Daoy (cell line): ENCODE results near the gene OR5AU1. TPM values are rescaled to one million over a fixed set of nuclear protein-coding genes. Genes with fewer than 3 reads are reported as not detected.
A peak's percentile ranks its signal among the peaks of the same experiment; 100 is the strongest.

Experiments used
- DNase-seq: peaks from one replicate; pipeline ENCODE4 v3.0.0-alpha.2; 2015; ENCODE audit warnings: low read depth
- total RNA-seq: library from RNA; depleted of rRNA; stranded (reverse); fragments of >200 nt; shearing (Covaris generic); gene quantifications from 2 replicates; pipeline ENCODE4 v1.2.3, GENCODE V29; 2014; rRNA removed

Gene OR5AU1
- total RNA-seq = not detected in 2 replicates

DNA sequence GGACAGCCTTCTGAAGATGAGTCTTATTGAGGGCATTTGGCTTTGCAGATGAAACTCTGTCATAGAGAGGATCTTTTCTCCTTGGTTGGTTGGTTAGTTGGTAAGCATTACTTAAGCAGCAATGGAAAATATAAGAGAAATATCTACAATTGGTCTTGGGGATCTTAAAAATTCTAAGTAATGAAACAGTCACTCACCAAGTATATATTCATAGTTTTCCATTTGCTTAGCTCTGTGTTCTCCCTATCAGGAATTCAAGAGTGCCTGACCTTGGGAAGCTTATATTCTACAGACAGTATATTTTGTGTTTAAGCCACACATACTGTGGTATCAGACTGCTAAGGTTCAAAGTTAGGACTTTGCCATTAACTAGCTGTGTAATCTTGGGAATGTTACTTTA, at the start of gene OR5AU1:
TSS of gene OR5AU1 (minus strand) at position 101 of the 400 bp plus-strand sequence. CDS start 191 bp downstream, outside the sequence.
- DNase-seq = no peak

DNA sequence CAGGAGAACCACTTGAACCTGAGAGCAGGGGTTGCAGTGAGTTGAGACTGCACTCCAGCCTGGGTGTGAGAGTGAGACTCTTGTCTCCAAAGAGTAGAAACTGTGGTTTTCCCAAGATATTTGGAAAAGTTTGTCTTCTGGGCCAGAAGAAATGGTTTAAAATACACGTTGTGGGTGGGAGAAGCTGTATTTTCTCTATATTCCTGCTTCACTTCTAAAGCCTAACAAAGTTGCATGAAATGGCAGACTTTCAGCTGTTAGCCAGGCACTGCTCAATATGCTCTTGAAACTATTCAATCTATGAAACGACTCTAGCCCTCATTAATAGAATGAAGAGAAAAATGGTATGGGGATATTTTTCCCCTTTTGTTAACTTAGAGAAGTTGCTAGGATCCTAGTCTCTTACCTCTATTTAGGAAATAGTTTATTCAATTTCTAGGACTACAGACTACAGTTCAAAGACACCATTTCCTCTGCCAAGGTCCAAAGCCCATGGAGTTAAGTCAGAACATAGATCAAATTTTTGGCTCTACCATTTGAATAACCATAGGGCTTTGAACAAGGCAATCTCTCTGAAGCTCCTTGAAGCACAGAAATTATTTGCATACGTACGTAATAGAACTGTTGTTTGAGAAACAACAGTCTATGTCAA, 49.3 kb upstream of the OR5AU1 start:
- no peak for DNase-seq

DNA sequence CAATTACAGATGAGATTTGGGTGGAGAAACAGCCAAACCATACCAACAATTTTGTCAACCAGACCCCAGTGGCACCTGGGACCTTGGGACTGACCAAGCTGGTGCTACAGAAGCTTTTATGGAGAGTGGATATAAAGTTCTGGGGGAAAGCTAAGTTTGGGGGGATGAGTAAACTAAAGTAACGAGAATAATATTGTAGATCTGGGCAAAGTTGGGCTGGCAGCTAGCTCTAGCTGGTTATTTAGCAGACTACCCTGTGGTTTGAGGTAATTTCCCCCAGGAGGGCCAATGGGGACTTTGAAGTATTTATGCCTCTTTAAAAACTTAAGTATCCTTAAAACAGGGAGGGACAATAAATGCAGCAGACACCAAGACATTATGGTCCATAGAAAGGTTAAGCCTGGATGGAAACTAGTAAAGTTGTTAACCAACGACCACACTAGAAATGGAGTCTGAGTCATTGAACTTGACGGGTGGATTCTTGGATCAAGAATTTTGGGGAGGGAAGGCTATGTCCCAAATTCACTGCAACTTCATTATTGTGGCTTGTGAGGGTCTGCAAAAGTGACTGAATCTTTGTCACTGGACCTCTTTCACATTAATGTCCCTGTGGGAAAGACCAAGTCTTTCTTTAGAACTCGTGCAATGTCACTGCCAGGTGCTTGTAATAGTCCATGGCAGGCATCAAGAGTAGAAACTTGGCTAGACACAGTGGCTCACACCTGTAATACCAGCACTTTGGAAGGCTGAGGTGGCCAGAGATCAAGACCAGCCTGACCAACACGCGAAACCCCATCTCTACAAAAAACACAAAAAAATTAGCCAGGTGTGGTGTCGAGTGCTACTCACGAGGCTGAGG, 48.5 kb upstream of the OR5AU1 start:
- no peak for DNase-seq

DNA sequence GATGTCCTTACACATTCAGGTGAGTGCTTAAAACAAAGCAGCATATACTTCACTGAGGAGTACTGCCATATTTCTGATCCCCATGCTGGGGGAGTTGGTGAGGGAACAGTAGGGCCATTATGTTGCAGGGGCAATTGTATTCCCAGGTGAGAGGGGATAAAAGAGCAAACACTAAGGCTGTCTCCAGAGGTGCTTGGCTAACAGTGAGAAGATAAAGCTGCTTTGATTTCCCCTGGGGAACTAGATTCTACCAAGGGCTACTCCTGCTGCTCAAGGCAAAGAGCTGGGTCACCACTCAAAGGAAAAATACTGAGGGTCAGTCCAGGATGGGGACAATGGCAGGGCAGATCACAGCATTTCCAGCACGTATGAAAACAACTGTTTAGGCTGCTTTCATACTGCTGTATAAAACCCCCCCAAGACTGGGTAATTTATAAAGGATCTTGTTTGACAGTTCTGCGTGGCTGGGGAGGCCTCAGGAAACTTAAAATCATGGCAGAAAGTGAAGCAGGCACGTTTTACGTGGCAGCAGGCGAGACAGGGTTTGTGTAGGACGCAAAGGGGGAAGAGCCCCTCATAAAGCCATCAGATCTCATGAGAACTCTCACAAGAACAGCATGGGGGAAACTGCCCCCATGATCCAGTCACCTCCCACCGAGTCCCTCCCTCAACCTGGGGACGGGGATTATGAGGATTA, 47.8 kb upstream of the OR5AU1 start:
- DNase-seq = no peak

DNA sequence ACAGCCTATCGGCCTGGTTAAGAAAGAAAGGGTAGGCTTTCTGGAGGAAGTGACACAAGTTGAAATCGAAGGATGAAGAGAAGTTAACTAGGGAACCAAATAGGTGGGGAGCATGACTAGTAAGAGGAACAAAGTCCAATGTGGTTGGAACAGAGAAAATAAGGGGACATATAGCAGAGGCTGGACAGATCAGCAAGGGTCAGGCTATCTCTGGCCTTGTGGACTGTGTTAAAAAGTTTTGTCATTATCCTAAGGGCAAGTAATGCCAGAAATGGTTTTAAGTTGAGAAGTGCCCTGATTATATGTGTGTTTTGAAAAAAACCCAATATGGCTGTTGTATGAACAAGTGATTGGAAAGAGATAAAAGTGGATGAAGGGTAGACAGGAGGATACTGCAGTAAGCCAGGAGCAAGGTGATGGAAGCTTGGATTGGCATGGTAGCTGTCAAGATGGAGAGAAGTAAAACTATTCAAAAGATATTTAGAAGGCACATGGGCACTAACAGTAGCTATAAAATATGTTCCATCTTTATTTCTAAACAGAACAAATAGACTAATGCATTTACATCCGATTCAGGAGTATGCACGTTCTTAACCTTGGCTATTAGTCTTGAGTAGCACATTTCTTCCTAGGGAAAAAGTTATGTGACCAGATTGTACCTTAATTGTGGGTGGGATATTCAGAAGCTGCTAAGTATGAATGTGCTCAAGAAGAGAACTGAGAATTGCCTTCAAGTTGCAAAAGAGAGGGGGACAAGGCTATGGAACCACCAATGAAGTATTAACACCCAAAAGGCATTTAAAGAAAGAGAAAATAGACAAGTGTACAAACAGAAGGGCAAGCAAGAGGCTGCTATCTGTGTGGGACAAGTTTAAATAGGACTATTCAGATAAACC, 46.8 kb upstream of the OR5AU1 start:
- no peak for DNase-seq

DNA sequence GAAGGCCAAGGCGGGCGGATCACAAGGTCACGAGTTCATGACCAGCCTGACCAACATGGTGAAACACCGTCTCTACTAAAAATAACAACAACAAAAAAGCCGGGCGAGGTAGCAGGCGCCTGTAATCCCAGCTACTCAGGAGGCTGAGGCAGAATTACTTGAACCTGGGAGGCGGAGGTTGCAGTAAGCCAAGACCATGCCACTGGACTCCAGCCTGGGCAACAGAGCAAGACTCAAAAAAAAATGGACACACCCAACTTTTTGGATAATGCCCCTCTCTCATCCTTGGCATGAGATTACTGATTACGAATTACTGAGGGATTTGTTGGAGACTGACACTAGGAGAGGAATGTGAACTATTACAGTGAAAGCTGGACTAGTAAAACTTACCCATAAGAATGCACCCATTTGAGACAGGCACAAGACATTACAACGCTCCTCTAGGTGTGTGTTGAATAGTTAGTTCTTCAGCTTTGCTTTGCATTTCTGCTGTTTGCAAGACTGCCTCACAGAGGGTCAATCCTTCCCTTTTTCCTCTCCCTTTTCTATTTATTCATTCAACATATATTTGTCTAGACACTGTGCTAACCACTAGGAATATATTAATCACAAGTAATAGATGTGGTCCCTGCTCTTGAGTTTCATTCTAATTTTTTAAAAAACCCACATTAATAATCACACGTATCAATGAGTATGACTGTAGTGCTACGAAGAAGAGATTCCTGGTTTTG, 46.0 kb upstream of the OR5AU1 start:
- DNase-seq = no peak

DNA sequence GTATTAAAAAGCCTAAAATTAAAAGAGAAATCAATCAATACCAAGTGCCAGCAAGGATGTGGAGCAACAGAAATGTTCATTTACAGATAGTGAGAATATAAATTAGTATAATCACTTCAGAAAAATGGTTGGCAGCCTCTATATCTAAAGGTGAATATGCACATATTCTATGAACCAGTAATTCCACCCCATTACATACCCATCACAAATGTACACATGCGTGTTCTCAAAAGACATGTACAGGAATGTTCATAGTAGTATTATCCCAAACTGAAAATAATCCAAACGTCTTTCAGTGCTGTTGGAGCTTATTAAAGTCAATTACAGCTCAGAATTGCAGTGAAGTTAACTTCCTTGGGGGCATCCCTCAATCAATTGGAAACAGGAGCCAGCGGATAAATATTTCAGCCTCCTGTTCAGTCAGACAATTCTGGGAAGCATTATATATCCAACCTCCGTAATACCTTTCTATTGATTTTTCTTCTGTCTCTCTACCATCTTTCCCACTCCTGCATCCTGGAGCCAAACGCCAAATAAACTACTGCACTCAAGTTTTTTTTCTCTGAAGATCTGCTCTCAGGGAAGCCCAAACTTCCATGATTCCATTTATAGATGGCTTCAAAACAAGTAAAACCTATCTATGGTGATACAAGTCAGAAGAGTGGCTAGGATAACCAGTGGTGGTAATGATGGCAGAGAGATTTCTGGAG, 45.0 kb upstream of the OR5AU1 start:
- no peak for DNase-seq

DNA sequence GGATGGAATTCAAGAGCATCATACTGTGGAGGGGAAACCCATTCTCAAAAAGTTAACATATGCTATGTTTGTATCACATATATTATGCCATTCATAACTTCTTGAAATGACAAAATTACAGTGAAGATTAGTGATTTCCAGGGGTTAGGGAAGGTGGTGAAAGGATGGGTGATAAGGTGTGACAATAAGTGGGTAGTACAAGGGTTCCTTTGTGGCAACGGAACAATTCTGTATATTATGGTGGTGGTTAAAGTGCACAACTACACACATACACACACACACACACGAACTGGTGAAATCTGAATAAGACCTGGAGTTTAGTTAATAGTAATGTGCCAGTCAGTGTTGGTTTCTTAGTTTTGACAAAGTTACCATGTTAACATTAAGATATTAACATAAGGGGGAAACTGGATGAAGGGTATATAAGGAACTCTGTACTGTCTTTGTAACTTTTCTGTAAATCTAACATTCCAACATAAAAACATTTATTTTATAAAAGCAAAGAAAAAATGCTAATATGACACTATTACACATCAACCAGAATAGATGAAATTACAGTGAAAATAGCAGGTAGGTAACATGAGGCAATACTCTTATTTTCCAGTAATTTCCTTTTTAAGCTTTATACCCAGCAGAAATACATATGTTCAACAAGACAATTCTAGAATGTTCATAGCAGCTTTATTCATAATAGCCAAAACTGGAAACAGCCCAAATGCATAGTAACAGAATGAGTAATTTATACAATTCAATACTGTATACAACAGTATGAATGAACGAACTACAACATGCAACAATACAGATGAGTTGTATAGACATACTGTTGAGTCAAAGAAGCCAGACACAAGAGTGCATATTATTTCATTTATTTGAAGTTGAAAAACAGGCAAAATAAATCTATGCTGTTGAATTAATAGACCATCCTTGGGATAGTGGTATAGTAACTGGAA, 44.0 kb upstream of the OR5AU1 start:
- DNase-seq = no peak

DNA sequence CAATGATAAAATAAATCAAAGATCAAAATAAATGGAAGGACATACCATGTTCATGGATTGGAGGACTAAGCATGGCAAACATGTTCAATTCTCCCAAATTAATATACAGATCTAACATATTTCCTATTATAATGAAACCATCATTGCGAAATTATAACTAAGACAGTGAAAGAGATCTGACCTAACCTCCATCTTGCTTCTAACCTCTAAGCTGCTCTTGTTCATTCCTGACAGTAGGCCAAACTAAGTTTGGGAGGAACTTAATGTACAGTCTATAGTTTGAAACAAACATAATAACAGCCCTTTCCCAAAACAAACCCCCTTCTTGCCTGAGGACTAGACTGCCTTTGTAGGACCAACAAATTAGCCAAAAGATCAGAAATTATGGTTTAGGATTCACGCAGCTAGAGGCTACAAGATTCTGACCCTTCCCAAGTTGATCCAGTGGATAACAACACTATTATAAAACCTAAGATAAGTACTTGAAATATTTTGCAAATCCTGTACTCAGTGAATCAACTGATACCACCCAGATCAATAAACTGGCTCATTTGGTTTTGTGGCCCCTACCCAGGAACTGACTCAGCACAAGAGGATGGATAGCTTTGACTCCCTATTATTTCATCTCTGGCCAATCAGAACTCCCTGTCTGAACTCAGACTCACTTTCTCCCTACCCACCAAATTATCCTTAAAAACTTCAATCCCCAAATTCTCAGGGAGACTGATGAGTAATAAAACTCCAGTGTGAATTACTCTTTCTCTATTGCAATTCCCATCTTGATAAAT, 41.7 kb upstream of the OR5AU1 start:
- DNase-seq = no peak

DNA sequence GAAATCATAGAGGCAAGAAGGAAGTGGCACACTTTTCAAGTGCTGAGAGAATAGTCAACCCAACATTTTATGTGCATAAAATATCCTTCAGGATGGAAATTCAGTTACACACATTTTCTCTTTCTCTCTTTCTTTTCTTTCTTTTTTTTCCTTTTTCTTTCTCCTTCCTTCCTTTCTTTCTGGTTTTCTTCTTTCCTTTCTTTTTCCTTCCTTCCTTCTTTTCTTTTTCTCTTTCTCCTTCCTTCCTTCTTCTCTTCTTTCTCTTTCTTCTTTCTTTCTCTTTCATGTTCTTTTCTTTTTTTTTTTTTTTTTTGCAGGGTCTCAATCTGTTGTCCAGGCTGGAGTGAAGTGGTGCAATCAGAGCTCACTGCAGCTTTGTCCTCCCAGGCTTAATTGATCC, 38.7 kb upstream of the OR5AU1 start:
- no peak for DNase-seq

DNA sequence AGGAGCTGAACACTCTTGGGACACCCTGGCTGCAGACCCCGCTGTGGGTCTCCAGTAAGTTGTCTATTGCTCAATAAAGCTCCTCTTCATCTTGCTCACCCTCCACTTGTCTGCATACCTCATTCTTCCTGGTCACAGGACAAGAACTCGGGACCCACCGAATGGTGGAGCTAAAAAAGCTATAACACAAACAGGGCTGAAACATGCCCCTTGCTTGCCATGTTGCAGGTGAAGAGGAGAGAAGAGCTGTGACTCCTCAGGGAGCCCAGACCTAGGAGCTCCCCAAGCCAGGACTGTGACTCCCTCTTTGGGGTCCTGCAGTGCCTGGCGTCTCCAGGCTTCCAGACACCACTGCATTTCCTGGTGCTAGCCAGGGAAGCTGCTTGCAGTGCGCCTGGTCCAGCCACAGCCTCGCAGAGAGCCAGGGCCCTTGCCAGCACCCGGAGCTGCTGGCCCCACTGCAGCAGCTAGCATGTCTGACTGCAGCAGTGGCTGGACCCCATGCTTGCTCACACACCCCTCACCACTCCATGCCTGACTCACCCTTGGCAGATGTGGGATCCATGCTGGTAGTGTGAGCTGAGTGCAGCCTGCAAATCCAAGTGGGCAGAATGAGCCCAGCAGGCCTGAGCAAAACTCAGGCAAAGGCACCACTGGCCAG, 37.1 kb upstream of the OR5AU1 start:
- peak; percentile 37 for DNase-seq

DNA sequence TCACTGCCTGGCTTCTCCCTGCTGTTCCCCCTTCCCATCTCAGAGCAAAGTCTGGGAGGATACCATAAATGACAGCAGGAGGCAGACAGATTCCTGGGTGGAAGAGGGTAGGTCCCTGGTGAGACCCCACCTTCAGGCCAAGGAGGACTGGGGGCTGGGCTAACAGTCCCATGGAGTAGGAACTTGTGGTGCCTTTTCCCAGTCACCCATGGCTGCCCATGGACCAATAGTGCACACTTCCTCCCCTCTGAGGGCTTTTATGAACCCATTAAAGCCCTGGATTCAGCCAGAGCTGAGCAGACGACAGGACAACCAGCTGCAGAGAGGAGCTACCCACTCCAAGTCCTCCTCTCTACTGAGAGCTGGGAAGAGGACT, 36.6 kb upstream of the OR5AU1 start:
- DNase-seq = no peak

DNA sequence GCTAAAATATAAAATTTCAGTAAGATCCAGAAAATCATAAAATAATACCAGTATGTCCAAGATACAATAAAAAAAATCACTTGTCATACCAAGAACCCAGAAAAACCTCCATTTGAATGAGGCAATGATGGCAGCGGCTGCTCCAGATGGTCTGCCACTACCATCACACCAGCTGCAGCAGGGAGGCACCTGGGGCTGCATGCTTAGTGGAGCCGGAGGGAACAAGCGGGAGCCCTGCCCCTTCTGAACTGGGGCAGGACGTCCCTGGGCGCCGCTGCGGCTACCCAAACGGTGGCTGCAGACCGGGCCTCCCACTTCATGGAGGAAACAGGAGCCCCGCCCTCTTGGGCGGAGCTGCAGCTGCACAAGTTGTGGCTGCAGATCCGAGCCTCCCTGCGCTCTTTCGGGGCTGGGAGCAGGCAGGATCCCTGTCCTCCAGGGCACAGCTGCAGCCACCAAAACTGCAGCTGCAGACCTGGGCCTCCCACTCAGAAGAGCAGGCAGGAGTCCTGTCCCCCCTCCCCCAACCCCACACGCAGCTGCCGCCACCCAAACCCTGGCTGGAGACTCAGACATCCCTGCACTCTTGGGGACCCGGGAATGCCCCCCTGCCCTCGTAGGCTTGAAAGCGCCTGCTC, 36.1 kb upstream of the OR5AU1 start:
- DNase-seq = peak; percentile 80

DNA sequence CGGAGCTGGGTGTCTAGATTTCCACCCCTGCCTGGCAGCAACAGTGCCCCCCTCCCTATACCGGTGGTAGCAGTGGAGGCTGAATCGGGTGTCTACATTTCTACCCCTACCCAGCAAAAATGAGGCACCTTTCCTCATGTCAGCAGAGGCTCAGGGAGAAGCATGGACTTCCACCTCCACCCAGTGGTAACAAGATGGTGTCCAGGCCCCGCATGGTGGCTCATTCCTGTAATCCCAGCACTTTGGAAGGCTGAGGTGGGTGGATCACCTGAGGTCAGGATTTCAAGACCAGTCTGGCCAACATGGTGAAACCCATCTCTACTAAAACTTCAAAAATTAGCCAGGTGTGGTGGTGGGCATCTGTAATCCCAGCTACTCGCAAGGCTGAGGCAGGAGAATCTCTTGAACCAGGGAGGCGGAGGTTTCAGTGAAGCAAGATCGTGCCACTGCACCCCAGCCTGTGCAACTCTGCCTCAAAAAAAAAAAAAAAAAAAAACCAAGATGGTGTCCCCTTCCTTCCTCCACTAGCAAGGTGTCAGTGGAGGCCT, 35.5 kb upstream of the OR5AU1 start:
- no peak for DNase-seq

DNA sequence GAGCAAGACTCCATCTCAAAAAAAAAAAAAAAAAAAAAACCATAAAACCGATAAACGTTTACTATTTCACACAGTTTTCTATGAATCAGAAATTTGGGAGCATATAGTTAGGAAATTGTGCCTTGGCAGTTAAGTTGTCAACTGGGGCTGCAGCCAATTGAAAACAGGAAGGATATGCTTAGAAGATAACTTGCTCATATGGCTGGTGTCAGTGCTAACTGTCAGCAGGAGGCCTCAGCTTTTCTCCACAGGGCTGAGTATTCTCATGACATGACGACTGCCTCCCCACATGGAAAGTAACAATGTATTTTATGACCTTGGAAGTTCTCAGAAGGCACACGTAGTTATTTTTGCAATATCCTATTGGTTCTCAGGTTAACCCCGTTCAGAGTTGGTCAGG, 29.6 kb upstream of the OR5AU1 start:
- no peak for DNase-seq

DNA sequence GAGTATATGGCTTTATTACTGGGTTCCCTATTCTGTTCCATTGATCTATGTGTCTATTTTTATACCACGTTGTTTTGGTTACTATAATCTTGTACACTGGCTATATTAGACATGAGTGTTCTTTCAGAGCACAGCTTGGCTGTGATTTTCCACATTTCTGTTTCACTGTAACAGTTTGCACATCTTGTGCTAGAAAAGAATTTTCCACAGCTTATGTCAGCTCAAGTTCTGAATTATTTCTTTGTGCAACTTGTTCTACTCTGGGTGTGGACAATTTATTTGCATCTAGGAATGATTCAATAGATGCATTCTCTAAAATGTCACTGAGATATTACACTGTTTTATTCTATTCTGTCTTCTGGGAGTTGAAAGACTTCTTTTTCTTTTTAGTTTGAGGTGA, 28.4 kb upstream of the OR5AU1 start:
- DNase-seq = no peak

DNA sequence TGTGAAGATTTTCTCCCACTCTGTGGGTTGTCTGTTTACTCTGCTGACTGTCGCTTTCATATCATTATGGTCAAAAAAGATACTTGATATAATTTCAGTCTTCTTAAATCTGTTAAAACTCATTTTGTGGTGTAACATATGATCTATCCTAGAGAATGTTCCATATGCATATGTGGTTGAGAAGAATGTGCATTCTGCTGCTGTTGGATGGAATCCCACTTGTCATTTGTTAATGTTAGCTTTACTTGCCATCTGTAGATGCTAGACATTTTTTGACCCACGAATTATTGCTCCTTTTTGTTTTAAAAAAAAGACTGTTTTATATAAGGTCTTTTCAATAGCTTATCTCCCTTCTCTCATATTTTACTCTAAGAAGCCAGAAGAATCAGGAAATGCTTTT, 26.3 kb upstream of the OR5AU1 start:
- DNase-seq = no peak
